ENCODE data around the gene CROT. TPM values are rescaled to one million over a fixed set of nuclear protein-coding genes. Genes with fewer than 3 reads are reported as not detected.

Gene CROT
- total and polyA plus RNA-seq, 2 experiments from 2014 or later = 8.9 to 14.0 TPM

- TF ChIP-seq CTCF (conservative IDR thresholded peaks at IDR 0.05; ENCODE audit: low read depth in 2 of 2) = no peak
Measured at GRCh38 chr7:87413029-87413428, 67.6 kb downstream of the CROT start (continued).

- Mint-ChIP-seq H3K4me1 (no peaks in the 10 kb centered on the region; the same call in 2 of the 3 replicates), H3K9me3 (no peaks in the 10 kb centered on the region), H3K27me3 (ENCODE audit: insufficient read depth, low read depth, poor library complexity) (no peaks in the 10 kb centered on the region), H3K27ac (no peak overlapping the region), H3K36me3 (ENCODE audit: low read depth) (no peaks in the 10 kb centered on the region), H3K4me3 (no peak overlapping the region)
- H3K4me1 ChIP-seq (ENCODE audit: insufficient read depth) = no peaks in the 10 kb centered on the region
- no peaks in the 10 kb centered on the region for H3F3A ChIP-seq (replicated peaks; ENCODE audit: low read depth)
- DNase-seq (ENCODE audit: low spot score) (no peak), ATAC-seq (no peak)
- no peak overlapping the region for H3K4me3 ChIP-seq
- no peaks in the 10 kb centered on the region for H3K36me3 ChIP-seq (ENCODE audit: insufficient read depth)
- no peaks in the 10 kb centered on the region for H3K9me2 ChIP-seq (ENCODE audit: insufficient read depth)
- no peaks in the 10 kb centered on the region for H4K20me1 ChIP-seq (replicated peaks; ENCODE audit: insufficient read depth)
- H3K79me2 ChIP-seq (replicated peaks; ENCODE audit: insufficient read depth) = no peaks in the 10 kb centered on the region
- no peaks in the 10 kb centered on the region for H3K27me3 ChIP-seq (ENCODE audit: insufficient read depth)
- no peak overlapping the region for H2AFZ ChIP-seq
- H3K27ac ChIP-seq (ENCODE audit: low read depth) = no peak overlapping the region
- H3K4me2 ChIP-seq = no peak overlapping the region
- no peak for TF ChIP-seq CTCF (conservative IDR thresholded peaks at IDR 0.05; ENCODE audit: low read depth in 2 of 2)
- no peak for TF ChIP-seq NANOG (IDR thresholded peaks at IDR 0.05; ENCODE audit: borderline replicate concordance)
- TF ChIP-seq CREB1 (CRISPR knock-in tag; IDR thresholded peaks at IDR 0.05; ENCODE audit: low read depth) = no peak
- TF ChIP-seq REST (IDR thresholded peaks at IDR 0.05; ENCODE audit: unreplicated experiment) = no peak
- TF ChIP-seq ZNF331 (CRISPR knock-in tag; IDR thresholded peaks at IDR 0.05; ENCODE audit: low read depth) = no peak
- TF ChIP-seq JUNB (IDR thresholded peaks at IDR 0.05; ENCODE audit: unreplicated experiment) = no peak
- TF ChIP-seq STAT1 (IDR thresholded peaks at IDR 0.05; ENCODE audit: unreplicated experiment) = no peak
- TF ChIP-seq EZH2 (IDR thresholded peaks at IDR 0.05; ENCODE audit: low read depth, unreplicated experiment) = no peak
- no peak for TF ChIP-seq ETS1 (IDR thresholded peaks at IDR 0.05)
Measured at GRCh38 chr7:87413951-87414793, 68.7 kb downstream of the CROT start.

All from GM23338 (cell line).